ENCODE measurements around the gene CMIP. TPM values are rescaled to one million over a fixed set of nuclear protein-coding genes. Genes with fewer than 3 reads are reported as not detected.

Gene CMIP
- polyA plus RNA-seq, 1 of the 3 experiments (the other 2 are of a cell fraction), result 5.4 TPM

GRCh38 chr16:81467815-81468214 is 23.2 kb downstream of the CMIP start (continued):
- no peak for TF ChIP-seq USF1 (IDR thresholded peaks at IDR 0.05; ENCODE audit: borderline replicate concordance, low read depth)
- no peak for TF ChIP-seq GATA2 (CRISPR knock-in tag; IDR thresholded peaks at IDR 0.05)
- no peak for TF ChIP-seq JUND (IDR thresholded peaks at IDR 0.05)
- TF ChIP-seq TEAD4 (IDR thresholded peaks at IDR 0.05; ENCODE audit: borderline replicate concordance, insufficient read depth), result no peak
- no peak for TF ChIP-seq NRF1 (IDR thresholded peaks at IDR 0.05; ENCODE audit: low read depth, low read length)
- TF ChIP-seq ELF1 (IDR thresholded peaks at IDR 0.05), result no peak
- TF ChIP-seq MEF2A (IDR thresholded peaks at IDR 0.05; ENCODE audit: borderline replicate concordance, low read depth), result no peak

- DNase-seq, result no peak
- H3K79me2 ChIP-seq (ENCODE audit: insufficient read depth), result peaks cover 56% of the 10 kb centered on the region
These were observed 23.8 kb downstream of the CMIP start for GRCh38 chr16:81468269-81468902.

More at GRCh38 chr16:81468269-81468902, 23.8 kb downstream of the CMIP start:
- Histone ChIP-seq H3K9ac (no peak overlapping the region), H3F3A (replicated peaks; ENCODE audit: insufficient read depth) (peaks cover 8% of the 10 kb centered on the region), H3K4me1 (ENCODE audit: control insufficient read depth in 1 of 2, insufficient read depth in 2 of 2, low read depth in 1 of 2, low read length in 1 of 2) (peaks cover 0 to 10% of the 10 kb centered on the region in 2 experiments; a peak in 1 of 4 replicates), H3K36me3 (replicated peaks in 1 of 2; ENCODE audit: control insufficient read depth in 1 of 2, insufficient read depth in 2 of 2, low read length in 1 of 2) (no peaks in the 10 kb centered on the region), H3K27ac (ENCODE audit: low read depth in 2 of 2, low read length in 1 of 2) (no peak overlapping the region), H4K20me1 (ENCODE audit: insufficient read depth) (peaks cover 38% of the 10 kb centered on the region), H3K27me3 (ENCODE audit: insufficient read depth) (no peaks in the 10 kb centered on the region), H3K9me3 (no peaks in the 10 kb centered on the region), H3K4me3 (ENCODE audit: low read depth in 2 of 2, low read length in 1 of 2) (no peak overlapping the region), H3K4me2 (no peak overlapping the region), H3K9me2 (no peaks in the 10 kb centered on the region), H2AFZ (ENCODE audit: low read depth) (no peak overlapping the region)
- ChIA-PET CTCF (no interaction called here), POLR2A (interaction anchor here (0.5 kb wide), 1 partner anchor 326 kb away, joined by 4 read pairs; no protein-coding TSS in a partner anchor)
- 96% methylated on average over 17 of the region's 19 CpGs for WGBS (ENCODE audit: low lambda C conversion rate)
- TF ChIP-seq MAX (IDR thresholded peaks at IDR 0.05; ENCODE audit: low read depth), result no peak
- no peak for TF ChIP-seq IRF3 (IDR thresholded peaks at IDR 0.05; ENCODE audit: low read depth, low read length)
- TF ChIP-seq FOXJ3 (CRISPR knock-in tag; IDR thresholded peaks at IDR 0.05), result no peak
- no peak for TF ChIP-seq TAF1 (IDR thresholded peaks at IDR 0.05; ENCODE audit: borderline replicate concordance, low read depth, low read length)
- TF ChIP-seq TEAD4 (IDR thresholded peaks at IDR 0.05; ENCODE audit: borderline replicate concordance, insufficient read depth), result no peak
- TF ChIP-seq TCF12 (IDR thresholded peaks at IDR 0.05), result no peak
- no peak for TF ChIP-seq FOSL2 (IDR thresholded peaks at IDR 0.05; ENCODE audit: borderline replicate concordance, low read depth)
- no peak for TF ChIP-seq NFIC (IDR thresholded peaks at IDR 0.05; ENCODE audit: borderline replicate concordance)
- no peak for TF ChIP-seq JUND (IDR thresholded peaks at IDR 0.05)
- TF ChIP-seq SIN3A (IDR thresholded peaks at IDR 0.05; ENCODE audit: borderline replicate concordance, low read depth, low read length), result no peak
- no peak for TF ChIP-seq MXI1 (IDR thresholded peaks at IDR 0.05; ENCODE audit: low read depth, low read length)
- no peak for TF ChIP-seq NRF1 (IDR thresholded peaks at IDR 0.05; ENCODE audit: low read depth, low read length)
- no peak for TF ChIP-seq FOXM1 (IDR thresholded peaks at IDR 0.05; ENCODE audit: low read depth)

Measured in SK-N-SH (cell line).